AG08396 (cell line): Measurements from ENCODE around the gene TRIM10.

ENCODE experiments used
- DNase-seq: peaks from one replicate; pipeline ENCODE4 v3.0.0; 2012; ENCODE audit warnings: low spot score, mixed read lengths

Gene TRIM10, protein sequence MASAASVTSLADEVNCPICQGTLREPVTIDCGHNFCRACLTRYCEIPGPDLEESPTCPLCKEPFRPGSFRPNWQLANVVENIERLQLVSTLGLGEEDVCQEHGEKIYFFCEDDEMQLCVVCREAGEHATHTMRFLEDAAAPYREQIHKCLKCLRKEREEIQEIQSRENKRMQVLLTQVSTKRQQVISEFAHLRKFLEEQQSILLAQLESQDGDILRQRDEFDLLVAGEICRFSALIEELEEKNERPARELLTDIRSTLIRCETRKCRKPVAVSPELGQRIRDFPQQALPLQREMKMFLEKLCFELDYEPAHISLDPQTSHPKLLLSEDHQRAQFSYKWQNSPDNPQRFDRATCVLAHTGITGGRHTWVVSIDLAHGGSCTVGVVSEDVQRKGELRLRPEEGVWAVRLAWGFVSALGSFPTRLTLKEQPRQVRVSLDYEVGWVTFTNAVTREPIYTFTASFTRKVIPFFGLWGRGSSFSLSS

DNA sequence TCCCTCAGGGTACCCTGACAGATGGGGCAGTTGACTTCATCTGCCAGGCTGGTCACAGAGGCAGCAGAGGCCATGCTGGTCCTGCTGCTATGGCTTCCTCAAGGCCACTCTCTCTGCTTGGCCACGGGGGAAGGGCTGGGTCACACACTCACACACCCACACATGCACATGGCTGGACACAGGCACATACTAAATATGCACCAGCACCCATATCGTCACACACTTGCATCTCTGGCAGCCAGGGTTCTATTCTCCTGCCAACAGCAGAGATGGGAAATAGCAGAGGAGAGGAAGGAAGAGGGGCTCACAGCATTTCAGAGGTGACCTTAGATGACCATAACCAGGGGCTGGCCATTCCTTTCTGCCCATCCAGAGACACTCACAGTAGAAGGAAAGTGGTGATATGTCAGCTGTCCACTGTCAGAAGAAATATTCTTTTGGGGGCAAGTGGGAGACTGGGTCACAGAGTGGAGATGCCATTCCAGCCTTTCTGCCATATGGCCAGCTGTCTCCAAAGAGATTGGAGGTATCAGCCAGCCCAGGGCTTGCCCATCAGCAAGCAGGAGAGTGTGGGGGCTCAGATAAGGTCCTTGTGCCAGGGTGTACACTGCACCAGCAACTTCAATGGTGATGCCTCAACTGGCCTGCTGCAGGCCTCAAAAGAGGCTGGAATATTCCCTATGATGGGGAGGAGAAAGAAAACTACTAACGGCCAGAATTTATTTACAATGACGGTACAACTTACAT, at the start of gene TRIM10:
Gene TRIM10, minus strand, starts transcription at position 427 of the 747 bp plus-strand sequence. Its CDS starts 353 bp downstream, at position 74.
- no peak for DNase-seq

DNA sequence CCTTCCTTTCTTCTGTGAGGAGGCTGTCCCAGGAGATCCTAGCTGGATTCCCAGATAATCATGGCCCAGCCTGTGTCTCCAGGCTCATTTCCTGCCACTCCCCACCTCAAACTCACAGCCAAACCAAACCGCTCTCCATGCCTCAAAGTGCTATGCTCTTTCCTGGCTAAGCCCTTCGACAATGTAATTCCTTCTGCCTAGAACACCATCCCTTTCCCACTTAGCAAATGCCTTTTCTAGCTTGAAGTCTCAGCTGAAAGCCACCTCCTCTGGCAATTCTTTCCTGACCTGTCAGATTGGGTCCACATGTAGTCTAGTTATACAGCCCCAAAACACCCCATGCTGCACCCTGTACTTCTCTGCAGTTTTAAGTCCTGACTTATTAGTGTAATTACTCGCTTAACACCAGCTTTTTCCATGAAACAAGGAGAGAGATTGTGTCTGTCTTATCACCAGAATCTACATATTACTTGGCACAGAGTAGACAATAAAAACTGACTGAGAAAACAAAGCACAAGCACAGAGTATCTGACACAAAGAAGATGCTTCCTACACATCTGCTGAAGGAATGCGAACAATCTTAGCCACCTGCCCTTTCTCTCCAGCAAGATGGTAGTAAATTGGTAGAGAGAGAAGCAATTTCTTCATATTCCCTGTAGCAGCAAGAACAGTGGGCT, 46.7 kb upstream of the TRIM10 start:
- no peak for DNase-seq

DNA sequence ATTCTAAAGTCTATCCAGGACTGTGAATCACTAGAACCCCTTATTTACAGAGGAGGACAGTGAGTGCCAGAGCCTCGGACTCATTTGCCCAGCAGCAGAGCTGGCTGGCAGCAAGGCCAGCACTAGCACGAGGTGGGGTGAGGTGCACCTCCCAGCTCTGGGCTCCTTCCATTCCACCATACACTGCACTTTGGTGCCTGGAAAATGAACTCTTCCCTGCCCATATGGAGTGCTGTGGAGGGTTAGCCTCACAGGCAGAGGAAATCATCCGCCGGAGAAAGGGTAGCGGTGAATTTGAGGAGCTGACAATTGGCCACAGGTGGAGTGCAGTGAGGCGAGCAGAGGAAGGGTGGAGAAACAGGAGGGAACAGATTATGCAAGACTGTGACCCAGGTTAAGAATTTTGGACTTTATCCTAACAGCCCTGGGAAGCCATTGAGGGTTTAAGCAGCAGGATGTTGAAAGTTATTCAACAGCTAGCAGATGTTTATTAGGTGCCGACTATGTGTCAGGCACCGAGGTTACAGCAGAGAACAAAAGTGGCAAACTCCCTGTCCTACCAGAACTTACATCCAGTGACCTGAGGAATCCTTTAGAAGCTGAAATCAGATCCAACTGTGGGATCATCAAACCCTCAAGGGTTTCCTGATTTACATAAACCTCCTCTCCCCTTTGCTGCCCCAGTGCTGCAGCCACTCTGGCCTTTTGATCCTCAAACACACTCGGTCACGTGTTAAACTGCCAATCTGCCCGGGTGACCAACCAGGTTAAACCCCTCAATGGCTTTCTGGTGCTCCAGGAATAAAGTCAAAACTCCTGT, 46.0 kb upstream of the TRIM10 start:
- no peak for DNase-seq

DNA sequence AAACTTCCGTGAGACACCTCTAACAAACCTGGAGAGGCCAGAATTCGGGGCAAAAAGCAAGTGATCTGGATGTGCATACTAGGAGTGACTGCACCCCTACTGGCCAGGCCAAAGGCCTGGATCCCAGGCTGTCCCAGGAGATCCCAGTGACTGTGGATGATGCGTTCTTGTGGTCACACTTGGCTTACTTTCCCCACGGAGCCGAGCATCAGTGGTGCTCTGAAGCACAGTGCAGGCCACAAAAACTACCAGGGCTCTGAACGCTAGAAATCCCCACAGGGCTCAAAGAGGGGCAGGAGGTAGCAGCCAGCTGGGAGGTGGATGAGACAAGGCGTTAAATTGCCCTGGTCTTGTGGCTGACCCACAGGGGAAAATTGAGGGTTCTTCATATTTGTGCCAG, 45.1 kb upstream of the TRIM10 start:
- DNase-seq = peak; percentile 43

DNA sequence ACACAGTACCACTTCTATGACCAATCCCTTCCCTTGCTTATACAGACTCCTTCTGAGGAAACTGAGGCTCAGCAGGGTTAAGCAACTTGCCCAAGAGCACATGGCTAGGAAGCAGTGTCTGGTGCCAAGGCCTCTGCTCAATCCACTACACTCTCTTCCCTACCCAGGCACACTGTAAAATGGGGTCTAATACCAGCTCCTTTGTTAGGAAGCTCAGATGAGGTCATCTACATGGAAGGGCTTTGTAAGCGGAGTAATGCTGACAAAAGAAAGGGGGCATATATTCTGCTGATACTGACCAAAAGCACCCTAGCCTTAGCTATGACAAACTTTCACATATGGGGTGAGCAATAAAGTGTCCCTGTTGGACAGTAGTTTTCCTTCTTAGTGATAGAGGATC, 43.1 kb upstream of the TRIM10 start:
- no peak for DNase-seq

DNA sequence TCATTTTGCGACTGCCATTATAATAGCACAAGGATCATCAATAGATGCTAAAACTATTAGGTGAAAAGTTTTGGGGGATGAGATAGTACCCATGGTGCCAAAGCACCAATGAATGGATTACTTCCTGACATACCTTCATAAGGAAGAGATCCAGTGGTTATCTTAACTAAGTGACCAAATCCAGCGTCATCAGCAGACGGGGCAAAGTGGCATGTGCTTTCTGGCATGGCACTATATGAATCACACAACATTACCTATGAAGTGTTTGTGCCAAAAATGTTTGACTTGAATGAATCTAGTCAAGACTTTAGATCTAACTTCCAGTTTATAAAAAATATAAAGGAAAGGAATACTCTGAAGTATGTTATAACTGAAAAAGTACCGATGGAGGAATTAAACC, 41.4 kb upstream of the TRIM10 start:
- no peak for DNase-seq

DNA sequence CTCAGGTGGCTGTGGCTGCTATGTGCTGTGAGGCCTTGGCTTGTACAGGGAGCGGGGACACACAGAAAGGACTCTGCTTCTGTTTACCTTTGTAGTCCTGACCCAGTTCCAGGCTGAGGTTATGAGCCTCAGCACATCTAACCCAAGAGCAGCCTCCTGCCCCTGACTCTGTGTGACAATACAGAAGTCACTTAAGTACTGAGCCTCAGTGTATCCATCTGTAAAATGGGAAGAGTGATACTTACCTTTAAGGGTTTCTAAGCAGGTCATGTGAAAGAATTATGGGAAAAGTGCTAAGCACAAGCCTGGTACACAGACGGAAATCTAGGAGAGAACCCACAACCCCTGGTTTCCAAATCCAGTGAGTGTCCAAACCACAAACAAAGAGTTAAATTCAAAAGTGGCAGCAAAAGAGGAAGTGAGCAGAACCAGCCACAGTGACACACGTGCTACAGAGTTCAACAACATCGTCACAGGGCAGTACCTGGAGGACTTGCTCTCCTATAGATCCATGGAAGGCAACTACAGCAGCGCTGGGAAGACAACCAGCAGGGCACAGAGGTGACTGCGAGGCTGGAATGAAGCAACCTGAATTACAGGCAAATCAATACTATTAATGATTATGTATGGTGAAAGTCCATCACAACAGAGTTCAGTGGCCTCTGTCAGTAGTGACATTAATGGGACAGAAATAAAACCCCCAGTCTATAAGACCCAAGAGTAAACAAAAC, 39.7 kb upstream of the TRIM10 start:
- DNase-seq = no peak

DNA sequence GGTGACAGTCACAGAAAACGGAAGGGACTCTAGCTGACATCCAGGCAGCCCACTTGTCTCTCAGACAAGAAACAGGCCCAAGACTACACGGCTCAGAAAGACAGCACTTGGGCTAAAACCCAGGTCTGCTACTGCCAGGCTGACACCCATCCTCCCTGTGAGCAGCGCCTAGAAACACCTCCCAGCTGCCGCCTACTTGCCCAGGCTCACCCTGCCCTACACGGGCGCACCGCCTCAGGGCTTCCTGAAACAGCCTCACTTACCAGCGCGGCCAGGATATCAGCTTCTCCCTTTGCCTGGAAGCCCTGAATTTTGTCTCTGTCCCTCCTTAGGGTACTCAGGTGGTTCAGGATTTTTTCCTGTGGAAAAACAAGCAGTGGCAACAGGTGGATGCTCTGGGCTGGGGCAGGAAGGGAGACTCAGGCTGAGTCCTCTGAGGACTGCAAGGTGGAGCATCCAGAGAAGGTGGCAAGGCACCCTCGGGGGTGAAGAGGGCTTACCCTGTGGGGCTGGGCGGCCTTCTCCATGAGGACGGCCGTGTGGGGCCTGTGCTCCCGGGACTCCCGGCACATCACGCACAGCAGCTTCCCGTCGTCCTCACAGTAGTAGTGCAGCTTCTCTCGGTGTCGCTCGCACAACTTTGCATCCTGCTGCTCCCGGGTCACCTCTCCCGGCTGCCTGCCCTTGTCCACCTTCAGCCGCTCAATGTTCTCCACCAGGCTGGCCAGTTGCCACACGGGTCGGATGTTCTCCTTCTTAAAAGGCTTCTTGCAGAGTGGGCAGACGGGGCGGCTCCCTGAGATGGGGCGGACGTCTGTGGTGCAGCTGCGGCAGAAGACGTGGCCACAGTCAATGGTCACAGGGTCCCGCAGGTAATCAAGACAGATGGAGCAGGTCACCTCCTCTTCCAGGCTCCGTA, 37.4 kb upstream of the TRIM10 start:
- no peak for DNase-seq

DNA sequence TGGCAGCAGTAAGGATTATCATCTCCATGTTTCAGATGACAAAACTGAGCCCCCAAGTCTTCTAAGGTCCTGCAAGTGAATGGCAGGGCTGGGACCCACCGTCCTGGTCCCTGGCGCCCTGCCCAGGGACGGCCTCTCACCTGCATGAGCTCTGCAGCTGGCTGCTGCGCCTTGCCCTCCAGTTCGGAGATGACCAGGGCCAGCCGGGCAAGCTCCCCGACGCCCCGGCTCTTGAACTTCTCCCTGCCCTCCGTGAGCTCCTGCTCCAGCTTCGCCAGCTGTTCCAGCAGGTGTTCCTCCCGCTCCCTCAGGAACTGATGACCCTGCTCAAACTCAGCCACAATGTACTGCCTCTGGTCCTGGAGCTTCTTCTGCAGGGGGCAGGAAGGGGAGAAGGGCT, 35.4 kb upstream of the TRIM10 start:
- DNase-seq = no peak

DNA sequence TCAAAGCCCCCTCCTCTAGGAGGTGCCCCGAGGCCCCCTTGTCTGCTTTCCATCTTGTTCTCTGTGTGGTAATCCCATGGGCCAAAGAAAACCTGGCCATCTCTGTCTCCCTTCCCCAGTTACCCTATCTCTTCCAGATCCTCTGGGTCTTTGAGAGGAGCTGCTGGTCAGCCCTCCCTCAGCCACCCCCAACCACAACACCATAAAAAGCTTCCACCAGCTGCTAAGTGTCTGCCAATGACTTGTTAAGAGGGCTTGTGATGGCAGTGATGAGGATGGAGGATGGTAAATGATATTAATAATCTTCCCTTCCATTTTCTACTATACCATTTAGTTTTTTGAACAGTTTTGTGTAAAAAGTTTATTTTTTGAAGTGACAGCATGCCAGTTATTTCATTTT, 34.9 kb upstream of the TRIM10 start:
- DNase-seq = no peak

DNA sequence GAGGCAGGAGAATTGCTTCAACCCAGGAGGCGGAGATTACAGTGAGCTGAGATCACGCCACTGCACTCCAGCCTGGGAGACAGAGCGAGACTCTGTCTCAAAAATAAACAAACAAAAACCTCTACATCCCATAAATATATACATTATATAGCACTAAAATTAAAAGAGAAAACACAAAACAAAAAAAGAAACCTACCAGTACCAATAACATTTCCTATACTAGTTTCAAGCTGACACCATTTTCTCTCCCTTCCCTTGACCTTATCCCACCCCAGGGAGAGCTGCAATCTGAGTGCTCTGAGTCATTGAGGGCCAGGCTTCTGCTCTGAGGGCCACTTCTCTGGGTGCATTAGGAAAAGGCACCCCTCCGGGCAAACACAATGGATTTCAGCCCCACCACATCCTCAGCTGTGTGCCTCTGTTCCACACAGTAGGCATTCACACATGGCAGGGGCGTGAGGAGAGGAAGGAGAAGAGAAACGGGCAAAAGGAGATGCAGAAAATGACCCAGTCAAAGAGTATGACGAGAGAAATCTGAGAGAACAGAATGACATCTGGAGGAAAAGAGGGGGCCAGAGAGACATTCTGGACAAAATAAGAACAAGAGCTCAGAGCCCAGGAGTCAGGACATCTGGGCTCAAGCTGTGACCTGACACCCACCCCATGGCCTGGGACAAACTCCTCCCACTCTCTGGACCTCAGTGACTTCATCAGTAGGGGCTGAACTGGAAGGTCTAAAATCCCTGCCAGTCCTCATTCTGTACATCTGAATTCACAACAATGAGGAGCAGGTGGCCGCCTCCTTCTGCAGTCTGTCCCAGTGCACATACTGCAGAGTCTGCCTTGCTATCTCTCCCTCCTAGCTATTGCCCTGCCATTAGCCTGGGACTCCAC, 34.0 kb upstream of the TRIM10 start:
- DNase-seq = no peak

DNA sequence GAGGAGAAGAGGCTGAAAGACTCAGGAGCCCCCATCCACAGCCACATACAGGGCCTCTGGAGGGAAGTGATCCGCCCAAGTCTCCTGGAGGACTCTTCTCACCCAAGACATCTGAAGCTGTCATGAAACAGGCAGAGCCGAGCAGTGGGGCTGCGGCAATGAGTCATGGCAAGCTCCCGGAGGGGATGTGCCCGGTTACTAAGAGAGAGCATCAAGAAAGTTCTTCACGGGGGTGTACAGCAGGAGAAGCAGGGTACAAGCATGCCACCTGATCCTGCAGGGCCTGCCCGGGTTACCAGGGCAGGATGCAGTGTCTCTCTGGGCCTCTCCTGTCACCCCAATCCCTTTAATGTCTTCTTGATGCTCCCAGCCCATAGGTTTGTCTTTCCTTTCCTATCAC, 31.1 kb upstream of the TRIM10 start:
- DNase-seq = no peak

DNA sequence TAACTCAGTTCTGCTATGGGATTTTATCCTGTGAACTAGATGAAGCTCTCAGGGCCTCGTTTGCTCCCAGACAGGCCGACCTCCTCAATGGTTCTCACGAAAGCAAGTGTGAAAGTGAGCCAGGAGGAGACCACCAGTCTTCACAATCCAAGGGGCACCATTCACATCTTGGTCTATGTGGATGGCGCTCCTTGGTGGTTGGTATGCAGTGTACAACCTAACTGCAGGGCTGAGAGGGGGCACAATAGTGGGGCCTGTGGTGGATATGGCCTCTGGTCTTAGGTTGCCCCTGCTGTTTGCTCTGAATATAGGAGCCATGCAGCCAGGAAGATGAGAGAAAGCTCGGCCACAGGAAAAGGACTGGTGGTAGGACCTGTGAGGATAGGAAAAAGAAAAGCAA, 27.5 kb upstream of the TRIM10 start:
- DNase-seq = no peak

DNA sequence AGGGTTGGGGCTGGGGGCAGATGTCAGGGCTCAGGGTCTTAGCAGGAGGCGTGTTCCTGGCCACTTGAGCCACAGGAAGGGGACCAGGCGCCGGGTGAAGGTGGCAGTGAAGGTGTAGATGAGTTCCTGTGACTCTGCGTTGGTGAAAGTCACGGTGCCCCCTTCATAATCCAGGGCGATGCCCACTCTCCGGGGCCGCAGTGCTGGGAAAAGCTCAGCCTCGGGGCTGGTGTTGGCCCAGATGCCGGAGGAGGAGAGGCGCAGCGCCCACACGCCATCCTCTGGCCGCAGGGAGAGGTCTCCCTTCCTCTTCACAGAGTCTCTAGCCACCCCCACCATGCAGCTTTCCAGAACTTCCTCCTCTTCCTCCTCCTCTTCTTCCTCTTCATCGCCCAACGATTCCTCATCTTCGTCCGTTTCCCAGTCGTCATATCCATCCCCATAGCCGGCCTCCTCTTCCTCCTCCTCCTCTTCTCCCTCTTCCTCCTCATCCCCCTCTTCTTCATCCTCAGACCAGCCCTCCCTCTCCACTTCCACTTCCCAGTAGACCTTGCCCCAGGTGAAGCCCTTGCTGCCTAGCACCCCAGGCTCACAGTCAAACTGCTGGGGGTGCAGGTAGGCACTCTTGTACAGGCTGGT, 25.0 kb upstream of the TRIM10 start:
- no peak for DNase-seq

DNA sequence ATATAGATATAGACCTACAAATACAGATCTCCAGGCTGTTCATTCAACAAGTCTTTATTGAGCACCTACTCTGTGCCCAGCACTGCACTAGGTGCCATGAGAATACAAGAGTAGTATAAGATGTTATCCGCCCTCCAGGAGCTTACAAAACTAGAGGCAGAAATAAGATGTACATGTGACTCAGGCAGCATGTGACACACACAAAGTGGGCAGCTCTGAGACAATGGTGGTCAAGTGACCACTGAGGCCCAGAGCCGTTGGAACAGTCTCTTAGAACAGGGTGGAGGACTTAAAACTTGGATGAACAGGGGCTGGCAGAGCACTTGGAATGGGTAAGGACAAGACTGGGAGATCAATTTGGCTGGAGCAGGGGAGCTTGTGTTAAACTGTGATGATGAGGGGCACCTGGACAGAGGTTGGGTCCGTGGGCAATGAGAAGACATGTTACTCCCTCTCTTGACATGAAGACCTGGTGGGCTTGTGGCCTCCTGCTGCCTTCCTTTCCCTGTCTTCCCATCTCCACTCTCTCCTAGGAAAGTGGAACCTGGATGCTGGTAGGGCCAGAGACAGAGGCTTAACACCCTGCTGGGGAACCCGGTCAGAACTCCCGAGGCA, 23.5 kb upstream of the TRIM10 start:
- no peak for DNase-seq

DNA sequence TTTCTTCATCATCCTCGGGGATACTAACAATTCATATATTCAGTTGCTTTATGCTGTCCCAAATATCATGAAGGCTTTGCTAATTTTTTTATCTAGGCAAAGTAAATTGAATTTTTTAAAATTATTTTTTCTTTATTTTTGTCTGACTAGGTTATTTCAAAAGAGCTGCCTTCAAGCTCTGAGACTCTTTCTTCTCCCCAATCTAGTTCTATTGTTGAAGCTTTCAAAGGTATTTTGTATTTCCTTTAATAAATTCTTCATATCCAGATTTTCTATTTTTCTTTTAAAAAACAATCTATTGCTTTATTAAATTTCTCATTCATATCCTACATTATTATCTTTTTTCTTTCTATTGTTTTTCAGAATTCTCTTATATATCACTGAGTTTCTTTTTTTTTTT, 19.1 kb upstream of the TRIM10 start:
- DNase-seq = no peak

DNA sequence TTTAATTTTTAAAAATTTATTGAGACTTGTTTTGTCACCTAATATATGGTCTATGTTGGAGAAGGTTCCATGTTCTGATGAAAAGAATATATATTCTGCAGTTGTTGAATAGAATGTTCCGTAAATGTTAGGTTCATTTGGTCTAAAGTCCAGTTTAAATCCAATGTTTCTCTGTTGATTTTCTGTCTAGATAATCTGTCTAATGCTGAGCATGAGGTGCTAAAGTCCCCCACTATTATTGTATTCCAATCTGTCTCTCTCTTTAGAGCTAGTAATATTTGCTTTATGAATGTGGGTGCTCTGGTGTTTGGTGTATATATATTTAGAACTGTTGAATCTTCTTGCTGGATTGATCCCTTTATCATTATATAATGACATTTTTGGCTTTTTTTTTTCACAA, 17.8 kb upstream of the TRIM10 start:
- DNase-seq = no peak

DNA sequence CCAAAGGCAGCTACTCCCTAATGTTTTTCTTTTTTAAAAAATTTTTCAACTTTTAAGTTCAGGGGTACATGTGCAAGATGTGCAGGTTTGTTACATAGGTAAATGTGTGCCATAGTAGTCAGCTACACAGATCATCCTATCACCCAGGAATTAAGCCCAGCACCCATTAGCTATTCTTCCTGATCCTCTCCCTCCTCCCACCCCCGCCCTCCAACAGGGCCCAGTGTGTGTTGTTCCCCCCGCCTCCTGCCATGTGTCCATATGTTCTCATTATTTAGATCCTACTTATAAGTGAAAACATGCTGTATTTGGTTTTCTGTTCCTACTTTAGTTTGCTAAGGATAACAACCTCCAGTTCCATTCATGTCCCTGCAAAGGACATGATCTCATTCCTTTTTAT, 14.8 kb upstream of the TRIM10 start:
- no peak for DNase-seq
